ENCODE measurements around the gene FBXL19. TPM values are rescaled to one million over a fixed set of nuclear protein-coding genes. Genes with fewer than 3 reads are reported as not detected.

Gene FBXL19
- total and polyA plus RNA-seq, 2 of the 13 experiments (the other 11 are each of a cell fraction or from before 2014, with no cell fraction given): 6.0 to 13.7 TPM

GRCh38 chr16:30996324-30996984 lies 73.1 kb downstream of the FBXL19 start (continued):
- TF ChIP-seq ZNF687 (CRISPR knock-in tag; IDR thresholded peaks at IDR 0.05) (peak; percentile 55; the same call in 1 of the 2 replicates), ZNF580 (CRISPR knock-in tag; IDR thresholded peaks at IDR 0.05; ENCODE audit: borderline replicate concordance, low read depth) (peak; percentile 60; the same call in 1 of the 2 replicates), XRCC5 (optimal IDR thresholded peaks at IDR 0.05; ENCODE audit: low read length) (peak; percentile 76), ZNF432 (CRISPR knock-in tag; IDR thresholded peaks at IDR 0.05; ENCODE audit: borderline replicate concordance) (no peak), ATF7-NPFF (CRISPR knock-in tag; IDR thresholded peaks at IDR 0.05; ENCODE audit: low read depth) (peak; percentile 24; the same call in 1 of the 2 replicates), CREB1 (IDR thresholded peaks at IDR 0.05) (peak; percentile 61), CREB1 (CRISPR knock-in tag; IDR thresholded peaks at IDR 0.05) (peak; percentile 84), EEA1 (CRISPR knock-in tag; IDR thresholded peaks at IDR 0.05; ENCODE audit: borderline replicate concordance) (peak; percentile 8; the same call in 1 of the 2 replicates), NCOA1 (CRISPR knock-in tag; IDR thresholded peaks at IDR 0.05) (no peak), GTF2F1 (IDR thresholded peaks at IDR 0.05; ENCODE audit: low read length) (no peak), TFAP4 (IDR thresholded peaks at IDR 0.05; ENCODE audit: borderline replicate concordance, low read depth) (peak; percentile 62; the same call in 1 of the 2 replicates), ELF3 (CRISPR knock-in tag; IDR thresholded peaks at IDR 0.05) (peak; percentile 44; the same call in 1 of the 2 replicates), ZNF44 (CRISPR knock-in tag; IDR thresholded peaks at IDR 0.05) (peak; percentile 37; the same call in 1 of the 2 replicates), ZNF484 (CRISPR knock-in tag; IDR thresholded peaks at IDR 0.05; ENCODE audit: borderline replicate concordance, low read depth) (no peak), GMEB2 (CRISPR knock-in tag; IDR thresholded peaks at IDR 0.05; ENCODE audit: low read depth) (no peak), HDAC1 (CRISPR knock-in tag; IDR thresholded peaks at IDR 0.05) (peak; percentile 56), KDM4B (CRISPR knock-in tag; IDR thresholded peaks at IDR 0.05) (0 out of 2 replicates have a peak, but pooled peaks have one; percentile 45), ZBTB43 (CRISPR knock-in tag; conservative IDR thresholded peaks at IDR 0.05) (0 out of 2 replicates have a peak, but pooled peaks have one; percentile 44), GFI1 (CRISPR knock-in tag; IDR thresholded peaks at IDR 0.05; ENCODE audit: borderline replicate concordance) (peak; percentile 60), CCDC6 (CRISPR knock-in tag; IDR thresholded peaks at IDR 0.05) (0 out of 2 replicates have a peak, but pooled peaks have one; percentile 61)

Data from HepG2 (cell line).